Measurements from ENCODE around the gene NKAIN4.

DNA sequence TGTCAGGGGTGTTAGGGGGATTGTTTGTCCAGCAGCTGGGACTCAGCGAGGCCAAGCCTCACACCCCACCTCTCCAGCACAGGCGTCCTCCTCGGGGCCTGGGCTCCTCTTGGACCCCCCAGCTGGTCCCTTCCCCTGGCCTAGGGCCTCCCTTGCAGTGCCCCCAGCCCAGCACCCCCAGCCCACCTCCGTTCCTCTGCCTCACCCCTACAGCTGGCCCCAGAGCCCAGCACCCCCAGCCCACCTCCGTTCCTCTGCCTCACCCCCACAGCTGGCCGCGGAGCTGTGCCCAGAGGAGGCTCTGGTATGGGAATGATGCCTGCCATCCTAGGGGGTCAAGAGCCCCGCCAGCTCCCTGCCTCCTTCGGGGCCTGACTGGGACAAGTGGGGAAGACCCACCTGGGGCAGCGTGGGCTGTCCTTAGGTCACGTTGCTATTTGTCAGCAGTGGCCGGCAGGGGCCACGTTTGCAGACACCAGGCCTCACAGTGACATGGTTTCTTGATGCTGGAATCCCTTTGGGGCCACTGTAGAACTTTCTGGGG, 30.8 kb upstream of the NKAIN4 start:
- no peak for TF ChIP-seq CTCF (conservative IDR thresholded peaks at IDR 0.05)
- no peak for TF ChIP-seq EZH2 (IDR thresholded peaks at IDR 0.05; ENCODE audit: low read depth)

Data from PC-9 (cell line).